NCI-H526 treated with DMSO at 0.1 percent for 48 hours (cell line): ENCODE measurements around the gene SLC18B1.

Experiments
- DNase-seq: peaks from one replicate; lab custom pipeline; 2025; lab: John Stamatoyannopoulos, UW

Gene SLC18B1

DNA sequence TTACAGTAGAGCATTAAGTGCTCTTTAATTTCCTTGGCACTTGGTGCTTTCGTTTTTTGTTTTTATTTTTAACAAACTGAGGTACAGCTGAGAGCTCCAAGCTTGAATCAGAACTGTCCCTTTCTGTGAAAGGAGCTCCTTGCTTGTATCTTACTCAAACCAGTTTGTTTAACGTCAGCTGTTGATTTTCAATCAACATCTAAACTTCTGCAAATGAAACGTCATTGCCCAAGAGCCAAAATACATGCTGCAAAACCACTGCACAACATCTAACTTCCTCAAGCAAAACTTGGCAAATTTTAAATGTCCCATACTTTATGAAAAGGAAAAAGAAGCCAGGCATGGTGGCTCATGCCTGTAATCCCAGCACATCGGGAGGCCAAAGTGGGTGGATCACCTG lies 55.9 kb downstream of the SLC18B1 start:
- no peak for DNase-seq

DNA sequence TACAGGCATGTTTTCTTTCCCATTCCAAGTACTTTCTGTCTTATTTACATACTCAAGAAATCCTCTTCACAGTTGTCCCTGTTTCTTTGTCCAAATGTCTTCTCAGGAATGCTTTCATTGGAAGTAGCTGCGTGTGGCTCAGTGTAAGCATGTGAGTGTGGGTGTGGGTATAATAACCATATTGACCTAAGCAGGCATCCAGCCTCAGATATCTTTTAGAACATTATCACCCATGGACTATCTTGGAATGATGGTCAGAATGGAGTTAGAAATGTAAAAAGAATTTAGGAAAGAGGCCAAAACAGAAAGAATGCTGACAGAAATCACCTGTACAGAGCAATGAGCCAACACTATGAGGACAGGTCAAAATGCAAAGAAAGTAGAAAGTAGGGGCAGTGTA lies 57.2 kb downstream of the SLC18B1 start:
- no peak for DNase-seq

DNA sequence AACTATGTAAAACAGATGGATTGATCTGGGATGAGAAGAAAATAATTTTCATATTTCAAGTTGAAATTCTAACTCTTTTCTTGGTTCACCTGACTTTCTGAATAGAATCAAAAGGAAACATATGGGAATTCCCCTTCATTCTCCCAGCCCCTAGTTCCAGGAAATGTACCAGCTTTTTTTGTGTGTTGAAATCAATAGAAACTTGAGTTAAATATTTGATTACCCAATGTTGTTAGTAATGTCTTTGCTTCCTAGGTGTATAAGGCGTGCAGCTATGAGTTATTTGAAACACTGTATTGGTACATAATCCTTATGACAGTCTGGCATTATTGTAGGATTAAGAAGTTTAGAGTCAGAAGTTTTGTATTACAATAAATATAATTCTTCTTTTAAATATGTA lies 62.2 kb downstream of the SLC18B1 start:
- DNase-seq: no peak

DNA sequence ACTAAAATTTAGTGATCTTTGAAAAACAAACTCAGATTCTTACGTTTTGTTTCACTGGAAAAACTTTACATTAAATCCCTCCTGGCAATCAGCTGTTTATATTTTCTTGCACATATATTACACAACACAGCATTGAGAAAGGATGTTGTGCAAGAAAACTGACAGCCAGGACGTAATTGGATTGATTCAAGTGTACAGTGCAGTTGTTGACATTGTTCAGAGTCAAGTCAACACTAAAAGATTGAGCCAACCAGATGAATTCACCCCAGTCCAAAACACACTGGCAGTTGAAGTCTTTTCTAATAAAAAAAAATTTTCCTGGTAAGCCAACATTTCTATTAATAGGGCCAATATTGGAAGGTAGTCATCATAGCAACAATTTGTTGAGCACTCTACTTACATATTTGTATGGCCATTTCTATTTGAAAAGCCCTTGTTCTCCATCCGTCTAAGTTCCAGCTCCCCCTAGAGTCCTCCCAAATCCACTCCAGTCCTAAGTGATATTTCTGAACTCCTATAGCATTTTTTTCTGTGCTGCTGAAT lies 63.7 kb downstream of the SLC18B1 start:
- no peak for DNase-seq

DNA sequence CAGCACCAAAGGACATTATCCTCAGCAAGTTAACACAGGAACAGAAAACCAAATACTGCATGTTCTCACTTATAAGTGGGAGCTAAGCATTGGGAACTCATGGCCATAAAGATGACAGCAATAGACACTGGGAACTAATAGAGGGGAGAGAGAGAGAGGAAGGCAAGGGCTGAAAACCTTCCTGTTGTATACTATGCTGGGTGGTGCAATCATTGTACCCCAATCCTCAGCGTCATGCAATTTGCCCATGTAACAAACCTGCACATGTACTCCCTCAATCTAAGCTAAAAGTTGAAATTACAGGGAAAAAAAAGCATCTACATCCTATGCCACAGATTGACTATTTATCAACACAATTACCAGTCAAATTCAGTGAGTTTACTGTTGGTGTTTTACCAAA lies 64.6 kb downstream of the SLC18B1 start:
- no peak for DNase-seq

DNA sequence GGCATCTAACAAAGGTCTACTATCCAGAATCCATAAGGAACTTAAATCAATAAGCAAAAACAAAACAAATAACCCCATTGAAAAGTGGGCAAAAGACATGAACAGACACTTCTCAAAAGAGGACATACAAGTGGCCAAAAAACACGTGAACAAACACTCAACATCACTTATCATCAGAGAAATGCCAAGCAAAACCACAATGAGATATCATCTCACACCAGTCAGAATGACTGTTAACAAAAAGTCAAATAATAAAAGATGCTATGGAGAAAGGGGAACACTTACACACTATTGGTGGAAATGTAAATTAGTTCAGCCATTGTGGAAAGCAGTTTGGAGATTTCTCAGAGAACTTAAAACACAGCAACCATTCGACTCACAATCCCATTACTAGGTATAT lies 65.2 kb downstream of the SLC18B1 start:
- no peak for DNase-seq

DNA sequence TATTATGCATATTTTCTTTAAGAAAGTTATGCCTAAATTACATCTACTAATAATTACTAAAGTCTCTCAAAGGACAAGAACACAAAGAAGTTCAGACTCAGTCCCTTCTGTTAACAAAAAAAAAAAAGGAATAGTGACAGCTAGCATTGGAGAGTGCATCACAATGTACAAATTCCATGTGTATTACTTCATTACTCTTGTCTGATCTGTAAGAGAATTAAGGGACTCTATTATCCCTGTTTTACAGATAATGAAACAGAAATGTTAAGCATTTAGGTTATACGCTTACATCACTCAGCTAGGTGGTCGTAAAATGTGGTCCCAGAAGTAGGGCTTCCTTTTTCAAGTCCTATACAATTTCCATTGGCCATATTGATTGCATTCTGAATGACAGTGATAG lies 67.4 kb downstream of the SLC18B1 start:
- DNase-seq: no peak

DNA sequence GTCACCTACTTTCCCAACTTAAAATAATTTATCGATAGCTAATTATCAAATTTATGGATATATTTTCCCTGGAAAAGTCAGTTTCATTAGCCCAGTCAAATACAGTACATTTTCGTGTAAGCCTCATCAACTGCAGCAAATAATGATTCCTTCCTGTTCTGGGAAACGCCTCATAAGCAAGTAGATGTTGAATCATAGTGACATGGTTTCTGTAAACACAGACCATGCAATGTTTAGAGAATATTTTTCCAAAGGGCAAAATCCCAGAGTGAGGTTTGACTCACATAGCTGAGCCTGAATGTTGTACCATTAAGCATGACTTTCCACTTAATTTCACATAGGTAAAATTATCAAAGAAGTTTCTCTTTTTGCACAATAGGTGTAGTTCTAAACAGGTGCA lies 67.9 kb downstream of the SLC18B1 start:
- no peak for DNase-seq

DNA sequence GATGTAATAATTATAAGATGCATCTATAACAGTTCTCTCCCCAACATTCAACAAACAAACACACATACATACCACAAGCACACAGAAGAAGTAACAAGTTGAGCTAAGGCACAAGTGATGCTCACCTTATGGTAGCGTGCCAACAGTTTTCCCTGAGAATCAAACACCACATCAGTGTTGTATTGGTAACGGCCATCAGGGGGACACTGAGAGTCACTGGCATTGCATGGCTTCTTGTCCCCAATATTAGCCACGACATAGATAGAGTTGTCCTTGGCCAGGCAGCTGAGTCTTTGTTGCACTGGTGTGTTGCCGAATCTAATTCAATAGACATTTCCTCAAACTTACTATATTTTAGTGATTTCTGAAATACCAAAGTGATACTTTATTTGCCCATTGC lies 69.8 kb downstream of the SLC18B1 start:
- no peak for DNase-seq

DNA sequence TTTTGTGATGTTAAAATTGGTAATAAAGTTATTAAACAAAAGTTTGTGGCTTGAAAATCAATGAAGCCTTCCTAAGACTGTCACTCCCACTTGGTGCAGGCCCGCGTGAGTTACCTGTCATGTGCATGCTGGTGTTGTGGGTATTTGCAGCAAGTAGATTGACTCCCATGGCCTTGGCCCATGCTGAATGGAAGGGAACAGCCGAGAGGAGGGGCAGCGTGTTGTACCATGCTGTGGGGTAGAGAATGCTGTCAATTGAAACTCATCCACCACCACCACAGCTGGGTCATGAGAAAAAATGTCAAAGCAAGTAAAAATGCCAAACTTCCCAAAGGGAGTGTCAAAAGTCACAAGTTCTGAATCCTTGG lies 71.8 kb downstream of the SLC18B1 start:
- no peak for DNase-seq

DNA sequence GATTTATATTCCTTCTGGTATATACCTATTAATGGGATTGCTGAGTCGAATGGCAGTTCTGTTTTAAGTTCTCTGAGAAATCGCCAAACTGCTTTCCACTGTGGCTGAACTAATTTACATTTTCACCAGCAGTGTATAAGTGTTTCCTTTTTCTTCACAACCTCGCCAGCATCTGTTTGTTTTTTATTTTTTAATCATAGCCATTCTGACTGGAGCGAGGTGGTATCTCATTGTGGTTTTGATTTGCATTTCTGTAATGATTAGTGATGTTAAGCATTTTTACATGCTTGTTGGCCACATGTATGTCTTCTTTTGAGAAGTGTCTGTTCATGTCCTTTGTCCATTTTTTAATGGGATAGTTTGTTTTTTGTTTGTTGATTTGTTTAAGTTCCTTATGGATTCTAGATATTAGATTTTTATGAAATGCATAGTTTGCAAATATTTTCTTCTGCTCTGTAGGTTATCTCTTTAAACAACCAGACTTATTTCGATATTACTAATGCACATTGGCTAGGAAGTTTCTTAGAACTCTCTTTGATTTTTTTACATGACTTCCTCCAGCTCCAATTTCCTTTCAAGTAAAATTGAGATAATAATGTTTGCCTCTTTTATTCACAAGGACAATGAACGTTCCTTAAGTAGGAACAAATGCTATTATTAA lies 72.4 kb downstream of the SLC18B1 start:
- DNase-seq: peak; percentile 53

DNA sequence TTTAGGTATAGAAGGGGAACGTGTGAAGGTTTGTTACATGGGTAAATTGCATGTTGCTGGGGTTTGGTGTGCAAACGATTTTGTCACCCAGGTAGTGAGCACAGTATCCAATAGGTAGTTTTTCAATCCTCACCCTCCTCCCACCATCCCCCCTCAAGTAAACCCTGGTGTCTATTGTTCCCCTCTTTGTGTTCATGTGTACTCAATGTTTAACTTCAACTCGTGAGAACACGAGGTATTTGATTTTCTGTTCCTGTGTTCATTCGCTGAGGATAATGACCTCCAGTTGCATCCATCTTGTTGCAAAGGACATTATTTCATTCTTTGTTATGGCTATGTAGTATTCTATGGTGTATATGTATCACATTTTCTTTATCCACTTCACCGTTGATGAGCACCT lies 73.0 kb downstream of the SLC18B1 start:
- no peak for DNase-seq

DNA sequence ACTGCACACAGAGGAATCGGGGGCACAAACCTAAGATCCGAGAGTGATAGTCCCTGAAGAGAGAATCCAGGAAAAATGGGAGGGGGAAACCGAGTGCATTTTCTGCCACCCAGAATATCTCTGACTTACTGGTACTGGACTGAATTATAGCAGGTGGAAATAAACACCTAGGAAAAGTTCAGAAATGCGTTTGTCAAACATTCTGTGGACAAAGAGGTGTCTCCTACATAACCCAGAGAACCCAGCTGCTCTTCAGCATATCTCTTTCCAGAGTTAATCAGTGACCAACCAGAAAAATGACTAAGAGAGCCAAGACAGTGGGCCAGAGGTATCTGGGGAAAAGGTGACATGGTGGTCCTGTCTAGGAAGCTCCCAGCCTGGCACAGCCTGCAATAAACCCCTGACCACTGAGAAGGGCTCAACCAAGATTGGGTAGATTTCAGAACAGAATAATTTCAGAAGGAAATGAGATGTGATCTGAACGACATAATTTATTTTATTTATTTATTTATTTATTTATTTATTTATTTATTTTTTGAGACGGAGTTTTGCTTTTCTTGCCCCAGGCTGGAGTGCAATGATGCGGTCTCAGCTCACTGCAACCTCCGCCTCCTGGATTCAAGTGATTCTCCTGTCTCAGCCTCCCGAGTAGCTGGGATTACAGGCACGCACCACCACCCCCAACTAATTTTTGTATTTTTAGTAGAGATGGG lies 78.5 kb downstream of the SLC18B1 start:
- no peak for DNase-seq
